HG03025 (cell line): ENCODE measurements around the gene FGF3.
"Not testable (repeated sequence)": the region's sequence is repeated elsewhere in the genome, so short reads cannot be mapped to it uniquely, and the experiment has no call there.

Source experiments
- ATAC-seq: cut with Tn5 transposase; IDR thresholded peaks from one replicate; pipeline ENCODE4 v1.9.1; 2021; ENCODE audit warnings: mild to moderate bottlenecking, moderate library complexity; ENCODE audit not compliant: unreplicated experiment, low FRiP score

Gene FGF3

GRCh38 chr11:69774354-69775162 is 44.7 kb downstream of the FGF3 start:
- ATAC-seq = no peak

- no peak for ATAC-seq
Measured at GRCh38 chr11:69773626-69774353, 45.4 kb downstream of the FGF3 start.

DNA sequence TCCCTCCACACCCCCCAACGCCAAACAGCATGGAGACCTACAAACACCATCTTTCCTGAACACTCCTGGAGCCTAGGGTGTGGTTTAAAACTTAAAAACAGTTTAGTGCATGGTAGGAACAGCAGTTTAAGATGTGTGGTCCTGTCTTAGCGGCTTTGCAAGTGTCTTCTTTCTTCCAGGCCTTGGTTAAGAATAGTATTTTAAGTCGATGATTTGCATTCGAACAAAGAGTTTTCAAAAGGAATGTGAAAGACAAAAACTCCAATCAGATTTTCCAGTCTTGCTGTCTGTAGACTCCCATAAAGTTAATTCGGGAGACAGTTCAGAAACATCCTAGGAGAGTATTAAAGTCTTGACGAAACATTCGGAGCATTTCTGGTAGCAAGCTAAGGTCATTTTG is 47.8 kb downstream of the FGF3 start:
- no peak for ATAC-seq

- ATAC-seq = no peak
Measured at GRCh38 chr11:69770540-69770939, 48.7 kb downstream of the FGF3 start.

DNA sequence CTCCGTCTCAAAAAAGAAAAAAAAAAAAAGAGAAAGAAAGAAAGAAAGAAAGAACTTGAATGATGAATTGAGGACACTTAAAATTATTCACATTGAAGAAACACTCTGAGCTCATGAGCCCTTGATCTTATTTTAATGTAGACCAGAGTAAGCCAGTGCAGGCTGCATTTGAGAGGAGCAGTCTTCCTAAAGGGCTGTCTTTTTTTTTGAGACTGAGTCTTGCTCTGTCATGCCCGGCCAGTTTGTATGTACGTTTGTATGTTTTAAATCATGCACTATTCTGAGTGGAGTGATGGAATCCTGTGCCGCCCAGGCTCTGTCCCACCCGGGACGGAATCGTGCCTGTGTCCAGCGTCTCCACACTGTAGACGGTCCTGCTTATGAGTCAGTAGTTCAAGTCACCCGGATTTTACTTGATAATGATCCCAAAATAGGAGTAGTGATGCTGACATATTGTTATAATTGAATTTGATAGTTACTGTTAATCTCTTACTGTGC is 53.7 kb downstream of the FGF3 start:
- ATAC-seq = no peak

GRCh38 chr11:69764918-69765317 is 54.3 kb downstream of the FGF3 start:
- not testable (repeated sequence) for ATAC-seq

- ATAC-seq = no peak
Measured at GRCh38 chr11:69760319-69760718, 58.9 kb downstream of the FGF3 start.
